NCI-H1694 (cell line): ENCODE data around the gene DOCK1.

Source experiments
- DNase-seq: peaks from one replicate; lab custom pipeline; 2025; lab: John Stamatoyannopoulos, UW

The DOCK1 gene

GRCh38 chr10:127039435-127039834, 134.2 kb downstream of the DOCK1 start:
- DNase-seq, result no peak

DNA sequence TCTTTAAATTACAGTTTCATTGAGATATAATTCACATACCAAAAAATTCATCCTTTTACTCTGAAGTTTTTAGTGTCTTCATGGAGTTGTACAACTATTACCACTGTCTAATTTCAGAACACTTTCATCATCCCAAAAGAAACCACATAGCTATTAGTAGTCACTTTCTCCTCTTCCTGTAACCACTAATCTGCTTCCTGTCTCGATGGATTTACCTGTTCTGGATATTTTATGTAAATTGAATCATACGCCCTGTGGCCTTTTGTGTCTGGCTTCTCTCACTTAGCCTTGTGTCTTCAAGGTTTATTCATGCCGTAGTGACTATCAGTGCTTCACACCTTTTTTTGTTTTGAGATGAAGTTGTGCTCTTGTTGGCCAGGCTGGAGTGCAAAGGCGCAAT, 135.5 kb downstream of the DOCK1 start:
- DNase-seq, result no peak

GRCh38 chr10:127041552-127041951, 136.3 kb downstream of the DOCK1 start:
- DNase-seq, result no peak

DNA sequence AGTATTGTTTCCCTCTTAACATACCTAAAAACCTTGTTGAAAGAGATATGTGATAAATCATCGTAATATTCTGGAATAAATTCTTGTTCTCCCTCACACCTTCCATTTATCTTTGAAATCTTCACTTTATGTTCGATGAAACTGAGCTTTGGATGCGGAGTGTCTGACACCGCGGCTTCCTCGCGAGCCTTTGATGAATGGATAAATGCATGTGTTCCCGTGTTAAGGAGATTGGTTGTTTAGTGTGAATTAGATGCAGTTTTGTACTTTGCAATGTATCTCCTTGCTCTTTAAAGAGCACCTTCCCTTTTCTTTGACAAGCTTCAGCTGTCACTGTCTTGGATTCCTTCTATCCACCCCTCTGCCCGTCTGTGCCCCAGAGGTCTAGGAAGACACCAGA, 138.1 kb downstream of the DOCK1 start:
- DNase-seq, result no peak

GRCh38 chr10:127044186-127044585, 139.0 kb downstream of the DOCK1 start:
- no peak for DNase-seq

DNA sequence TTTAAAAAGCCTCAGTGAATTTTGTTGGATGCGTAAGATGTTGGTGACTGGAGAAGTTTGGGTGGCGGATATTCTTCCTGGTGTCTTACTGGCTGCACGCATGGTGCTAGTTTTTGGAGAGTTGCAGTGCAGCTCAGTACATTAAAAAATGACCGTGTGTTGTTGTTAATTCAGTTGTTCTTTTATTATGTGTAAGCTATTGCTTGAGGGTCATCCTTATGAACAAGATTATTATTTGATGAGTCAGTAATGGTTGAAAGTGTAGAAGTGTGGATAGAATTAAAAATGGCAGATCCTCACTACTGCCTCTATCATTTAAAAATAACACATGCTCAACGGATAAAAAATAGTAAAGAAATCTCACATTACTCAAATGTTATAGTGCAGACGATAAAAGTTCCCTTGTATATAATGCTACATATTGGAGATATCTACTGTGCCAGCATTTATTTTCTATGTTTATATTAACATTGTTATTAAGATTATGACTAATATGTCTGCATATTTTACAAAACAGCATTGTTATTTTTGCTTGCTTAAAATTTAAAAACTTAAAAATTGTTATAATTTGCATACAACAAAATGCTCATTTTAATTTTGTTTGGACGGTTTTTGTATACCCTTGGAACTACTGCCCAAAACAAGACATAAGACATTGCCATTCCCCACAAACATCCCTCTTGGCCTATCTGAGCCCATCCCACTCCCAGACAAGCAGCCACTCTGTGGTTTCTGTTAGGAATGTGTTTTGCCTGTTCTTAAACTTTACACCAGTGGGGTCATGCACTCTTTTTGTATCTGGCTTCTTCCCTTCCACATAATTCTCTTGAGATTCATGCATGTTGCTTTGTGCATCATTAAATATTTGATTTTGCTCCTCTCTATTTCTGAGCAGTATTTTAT, 142.0 kb downstream of the DOCK1 start:
- no peak for DNase-seq

DNA sequence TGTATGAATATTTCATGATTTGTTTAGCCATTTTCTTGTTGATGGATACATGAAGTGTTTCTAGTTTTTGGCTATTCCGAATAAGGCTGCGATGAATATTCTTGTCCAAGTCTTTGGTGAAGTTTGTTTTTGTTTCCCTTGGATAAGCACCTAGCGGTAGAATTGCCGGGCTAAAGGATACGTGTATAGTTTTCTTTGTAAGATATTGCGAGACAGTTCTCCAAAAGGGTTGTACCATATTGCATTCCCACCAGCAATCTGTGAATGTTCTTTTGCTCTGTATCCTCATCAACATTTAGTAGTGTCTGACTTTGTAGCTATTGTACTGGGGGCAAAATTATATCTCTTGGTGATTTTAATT, 142.6 kb downstream of the DOCK1 start:
- DNase-seq, result no peak

DNA sequence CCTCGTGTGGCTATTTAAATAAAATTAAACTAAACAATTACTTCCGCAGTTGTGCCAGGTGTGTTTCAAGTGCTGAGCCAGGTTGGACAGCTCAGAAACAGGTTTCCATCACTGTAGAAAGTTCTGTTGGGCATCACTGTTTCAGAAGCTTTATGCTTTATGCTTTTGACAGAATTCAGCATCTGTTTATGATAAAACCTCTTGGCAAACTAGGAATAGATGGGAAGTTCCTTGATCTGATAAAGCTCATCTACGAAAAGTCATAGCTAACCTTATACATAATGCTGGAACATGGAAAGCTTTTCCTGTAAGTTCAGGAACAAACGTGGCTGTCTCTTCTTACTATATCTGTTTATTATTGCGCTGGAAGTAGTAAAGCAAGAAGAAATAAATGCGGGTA, 143.4 kb downstream of the DOCK1 start:
- DNase-seq, result no peak

DNA sequence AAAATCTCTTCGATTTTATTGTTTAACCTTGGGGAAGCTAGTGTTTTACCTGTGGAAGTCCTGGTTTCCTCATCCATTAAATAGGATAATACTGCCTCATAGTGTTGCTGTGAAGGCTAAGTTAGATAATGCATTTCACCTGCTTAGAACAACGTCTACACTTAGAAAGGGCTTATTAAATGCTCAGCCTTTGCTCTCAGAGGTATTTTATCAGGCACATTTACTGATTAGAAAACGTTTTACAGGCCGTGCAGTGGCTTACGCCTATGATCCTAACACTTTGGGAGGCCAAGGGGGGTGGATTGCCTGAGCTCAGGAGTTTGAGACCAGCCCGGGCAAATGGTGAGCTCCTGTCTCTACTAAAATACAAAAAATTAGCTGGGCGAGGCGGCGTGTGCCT, 146.8 kb downstream of the DOCK1 start:
- DNase-seq, result no peak

GRCh38 chr10:127055263-127055662, 150.0 kb downstream of the DOCK1 start:
- DNase-seq, result no peak

DNA sequence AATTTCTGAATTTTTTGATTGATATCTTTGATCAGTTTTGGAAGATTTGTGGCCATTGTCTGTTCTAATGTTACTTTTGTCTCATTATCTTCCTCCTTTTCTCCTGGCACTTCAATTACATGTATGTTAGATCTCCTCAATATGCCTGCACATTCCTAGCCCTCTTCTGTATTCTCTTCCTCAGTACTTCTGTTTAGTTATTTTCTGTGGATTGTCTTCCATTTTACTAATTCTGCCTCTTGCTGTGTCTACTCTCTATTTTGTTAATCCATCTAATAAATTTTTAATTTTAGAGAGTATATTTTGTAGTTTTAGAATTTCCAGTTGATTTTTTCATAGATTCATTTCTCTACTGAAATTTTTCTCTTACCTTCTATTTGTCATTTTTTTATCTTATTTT, 154.1 kb downstream of the DOCK1 start:
- no peak for DNase-seq

DNA sequence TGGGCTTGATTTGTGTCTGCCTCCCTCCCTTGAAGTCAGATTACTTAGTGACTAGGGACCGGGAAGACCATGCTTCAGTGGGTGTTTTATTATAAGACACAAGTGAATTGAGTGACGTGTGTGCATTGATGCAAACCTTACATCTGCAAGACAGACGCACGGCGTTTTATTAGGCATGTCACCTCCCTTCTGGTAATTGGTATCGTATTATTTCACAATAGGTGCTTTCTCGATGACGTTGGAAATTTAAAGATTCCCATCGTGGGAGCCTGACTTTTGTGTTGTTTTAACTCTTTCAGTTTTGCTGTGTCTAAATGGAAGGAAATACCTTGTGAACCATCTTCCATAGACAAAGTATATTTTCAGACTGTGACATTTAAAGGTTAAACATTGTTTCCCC, 158.5 kb downstream of the DOCK1 start:
- no peak for DNase-seq

- no peak for DNase-seq
Measured at GRCh38 chr10:127064474-127064873, 159.2 kb downstream of the DOCK1 start.

- DNase-seq, result no peak
Measured at GRCh38 chr10:127067542-127068194, 162.4 kb downstream of the DOCK1 start.

GRCh38 chr10:127068485-127068884, 163.3 kb downstream of the DOCK1 start:
- DNase-seq, result no peak

- DNase-seq, result no peak
Measured at GRCh38 chr10:127069436-127069835, 164.2 kb downstream of the DOCK1 start.

- DNase-seq, result no peak
Measured at GRCh38 chr10:127071126-127071525, 165.9 kb downstream of the DOCK1 start.

DNA sequence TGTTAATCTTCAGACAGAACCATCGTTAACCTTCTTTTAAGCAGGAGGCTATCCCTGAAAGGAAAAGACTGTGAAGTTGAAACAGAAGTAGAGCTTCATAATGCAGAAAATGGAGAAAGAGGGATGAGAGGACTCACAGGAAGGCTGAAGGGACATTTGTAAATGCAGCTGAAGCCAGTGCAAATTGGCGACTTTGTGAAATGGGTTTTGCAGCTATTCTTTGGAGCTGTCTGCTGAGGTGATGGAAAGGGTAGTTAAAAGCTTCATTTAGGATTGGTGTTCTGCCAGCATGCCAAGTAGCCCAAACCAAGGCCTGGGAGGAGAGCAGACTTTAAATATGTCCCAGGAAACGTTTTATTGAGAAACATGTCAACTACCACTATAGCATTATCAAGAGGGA, 168.4 kb downstream of the DOCK1 start:
- no peak for DNase-seq

GRCh38 chr10:127079392-127079791, 174.2 kb downstream of the DOCK1 start:
- no peak for DNase-seq

DNA sequence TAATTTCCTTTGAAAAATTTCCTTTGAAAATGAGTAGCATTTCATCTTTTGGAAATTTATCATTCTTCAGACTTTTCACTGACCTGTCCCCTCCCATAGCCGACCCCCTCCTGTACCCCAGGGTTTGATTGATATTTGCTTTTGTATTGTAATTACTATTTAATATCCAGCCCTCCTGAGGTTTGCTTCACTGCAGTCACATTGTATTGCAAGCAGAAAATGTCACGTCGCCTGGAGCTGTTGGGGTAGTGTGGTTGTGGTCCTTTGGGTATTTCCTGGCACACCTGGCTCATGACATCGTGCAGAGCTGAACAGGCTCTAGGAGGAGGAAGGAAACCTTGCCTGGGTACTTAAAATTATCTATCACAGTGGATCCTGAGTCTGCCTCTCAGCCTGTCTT, 175.1 kb downstream of the DOCK1 start:
- no peak for DNase-seq

DNA sequence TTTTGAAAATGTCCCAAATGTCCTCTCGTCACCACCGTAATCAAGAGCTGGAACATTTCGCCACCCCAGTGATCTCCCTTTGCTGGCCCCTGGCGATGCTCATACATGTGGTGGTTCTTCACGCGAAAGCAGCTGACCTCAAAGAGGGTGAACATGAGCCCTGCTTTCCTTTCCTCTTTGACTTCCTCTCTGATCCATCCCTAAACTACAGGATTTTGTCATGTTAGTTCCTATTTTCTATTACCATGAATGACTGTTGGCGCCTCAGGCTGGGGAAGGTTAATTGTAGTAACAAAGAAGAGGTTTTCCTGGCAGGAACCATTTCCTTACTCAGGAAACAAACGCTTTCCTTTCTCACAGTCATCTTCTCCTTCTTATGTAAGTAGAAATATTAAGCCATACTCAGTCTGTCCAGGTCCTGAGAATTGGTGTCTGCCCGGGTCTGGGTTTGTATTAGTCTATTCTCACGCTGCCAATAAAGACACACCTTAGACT, 176.7 kb downstream of the DOCK1 start:
- DNase-seq, result no peak

DNA sequence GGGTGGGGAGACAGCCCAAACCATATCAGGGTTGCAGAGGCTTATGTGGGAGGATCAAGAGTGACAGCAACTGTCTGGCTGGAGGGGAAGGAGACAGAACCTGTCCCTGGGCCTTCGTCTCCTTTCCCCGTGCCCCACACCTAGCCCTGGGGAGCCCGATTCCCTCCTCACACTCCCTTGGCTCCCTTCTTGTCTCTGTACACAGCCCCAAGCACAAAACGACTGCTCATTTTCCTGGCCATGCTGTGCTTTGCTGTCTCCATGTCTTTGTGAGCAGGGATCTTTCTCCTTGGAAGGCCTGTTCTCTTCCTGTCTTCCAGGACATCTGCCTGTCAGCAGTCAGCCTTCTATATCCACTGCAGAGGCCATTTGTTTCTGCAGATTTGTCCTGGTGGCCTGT, 177.4 kb downstream of the DOCK1 start:
- no peak for DNase-seq

DNA sequence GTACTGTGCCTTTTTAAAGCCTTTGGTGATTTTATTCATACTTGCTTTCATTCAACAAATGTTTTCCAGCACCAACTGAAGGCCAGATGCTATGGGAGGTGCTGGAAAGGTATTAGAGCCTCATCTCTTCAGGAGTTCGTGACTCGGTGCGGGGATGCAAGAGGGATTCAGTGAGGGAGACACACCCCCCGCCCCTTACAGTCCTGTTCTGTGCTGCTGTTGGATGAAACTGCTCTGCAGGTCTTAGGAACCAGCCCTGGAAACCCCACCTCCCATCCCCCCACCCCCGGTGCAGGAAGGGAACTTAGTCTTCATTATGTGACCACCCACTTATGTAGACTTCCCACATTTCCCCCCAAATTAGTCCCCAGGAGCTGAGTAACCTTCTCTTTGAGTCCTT, 180.7 kb downstream of the DOCK1 start:
- no peak for DNase-seq

GRCh38 chr10:127088908-127089307, 183.7 kb downstream of the DOCK1 start:
- no peak for DNase-seq
